Right lobe of liver (tissue), 4 donors: ENCODE measurements around the gene MYO15A.

ENCODE experiments used
- POLR2A ChIP-seq: fragments of 450-650 bp; IDR thresholded peaks from one replicate; pipeline ENCODE4 v1.6.1; 2017; ENCODE audit warnings: antibody characterized with exemption, mild to moderate bottlenecking
- TF ChIP-seq, protein P1 (sequence below), 4 donors: fragments of 200-600 bp in 3 of 4; fragments of 450-650 bp in 1 of 4; IDR thresholded peaks; one replicate each; pipeline versions ENCODE4 v1.5.1 to v1.8.0; 2016 to 2022; ENCODE audit warnings: antibody characterized with exemption in 4 of 4, mild to moderate bottlenecking in 2 of 4
- donor health status: DM: no; HTN: no; CAD: no.
- donor health status: DM: no; HTN: no; CAD: no.
- donor health status: DM: no; HTN: yes; CAD: no.

DNA sequence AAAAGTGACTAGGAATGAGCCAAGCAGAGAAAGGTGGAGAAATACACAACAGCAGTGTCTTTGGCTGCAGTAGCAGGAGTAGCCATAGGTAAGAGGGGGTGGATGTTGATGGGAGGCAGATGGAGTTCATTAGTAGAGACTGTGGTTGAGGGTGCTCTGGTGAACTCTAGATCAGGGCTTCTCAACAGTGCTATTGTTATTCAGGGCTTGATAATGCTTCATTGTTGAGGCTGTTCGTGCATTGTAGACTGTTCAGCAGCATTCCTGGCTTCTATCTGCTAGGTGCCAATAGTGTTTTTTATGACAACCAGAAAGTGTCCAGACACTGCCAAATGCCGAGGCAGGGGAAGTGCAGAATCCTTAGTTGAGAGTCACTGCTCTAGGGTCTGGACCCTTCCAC is 78.7 kb downstream of the MYO15A start:
- TF ChIP-seq, protein P1, sequence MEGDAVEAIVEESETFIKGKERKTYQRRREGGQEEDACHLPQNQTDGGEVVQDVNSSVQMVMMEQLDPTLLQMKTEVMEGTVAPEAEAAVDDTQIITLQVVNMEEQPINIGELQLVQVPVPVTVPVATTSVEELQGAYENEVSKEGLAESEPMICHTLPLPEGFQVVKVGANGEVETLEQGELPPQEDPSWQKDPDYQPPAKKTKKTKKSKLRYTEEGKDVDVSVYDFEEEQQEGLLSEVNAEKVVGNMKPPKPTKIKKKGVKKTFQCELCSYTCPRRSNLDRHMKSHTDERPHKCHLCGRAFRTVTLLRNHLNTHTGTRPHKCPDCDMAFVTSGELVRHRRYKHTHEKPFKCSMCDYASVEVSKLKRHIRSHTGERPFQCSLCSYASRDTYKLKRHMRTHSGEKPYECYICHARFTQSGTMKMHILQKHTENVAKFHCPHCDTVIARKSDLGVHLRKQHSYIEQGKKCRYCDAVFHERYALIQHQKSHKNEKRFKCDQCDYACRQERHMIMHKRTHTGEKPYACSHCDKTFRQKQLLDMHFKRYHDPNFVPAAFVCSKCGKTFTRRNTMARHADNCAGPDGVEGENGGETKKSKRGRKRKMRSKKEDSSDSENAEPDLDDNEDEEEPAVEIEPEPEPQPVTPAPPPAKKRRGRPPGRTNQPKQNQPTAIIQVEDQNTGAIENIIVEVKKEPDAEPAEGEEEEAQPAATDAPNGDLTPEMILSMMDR (IDR thresholded peaks at IDR 0.05) = no peak
- no peak for TF ChIP-seq POLR2A
